GM12878 (cell line): ENCODE data around the gene TMTC1. TPM values are rescaled to one million over a fixed set of nuclear protein-coding genes. Genes with fewer than 3 reads are reported as not detected.

Experiments used
- ATAC-seq: fragments of 200-7000 bp; cut with Tn5 transposase; 3 replicates; pipeline ENCODE4 v1.9.1; 2020; ENCODE audit warnings: mild to moderate bottlenecking, moderate library complexity
- BruUV-seq: library from RNA; stranded (reverse); fragments of 400-500 nt; replicated peaks from 2 replicates; lab custom pipeline; 2021; lab: Mats Ljungman, UMichigan
- CTCF ChIA-PET: fragments of 300-600 bp; sonication (Branson Sonifier 250); formaldehyde crosslinking; extraction: SDS; loops from one replicate; lab custom pipeline; 2021; ENCODE audit warnings: inconsistent platforms; lab: Yijun Ruan, JAX
- POLR2A ChIA-PET: fragments of 350-600 bp; formaldehyde crosslinking; extraction: SDS; loops from one replicate; lab custom pipeline; 2021; ENCODE audit warnings: inconsistent platforms; lab: Charles Lee
- RAD21 ChIA-PET: fragments of 300-600 bp; sonication (Branson Sonifier 250); formaldehyde crosslinking; loops from one replicate; lab custom pipeline; 2023; ENCODE audit warnings: antibody characterized with exemption; ENCODE audit not compliant: unreplicated experiment; lab: Charles Lee
- SMC1A ChIA-PET: fragments of 300-600 bp; sonication (Branson Sonifier 250); formaldehyde crosslinking; loops from one replicate; lab custom pipeline; 2023; ENCODE audit not compliant: unreplicated experiment, uncharacterized antibody; lab: Charles Lee
- DNase-seq: peaks from one replicate; pipeline ENCODE4 v3.0.0-alpha.2; 2011; ENCODE audit warnings: low read depth, low spot score
- FAIRE-seq: peaks from 3 replicates; lab custom pipeline; 2011; peaks lifted over from hg19 to GRCh38; lab: Jason Lieb, UNC
- H2AFZ ChIP-seq: 2 replicates; pipeline ENCODE4 v1.6.0; 2011; ENCODE audit warnings: low read depth, low read length, control low read depth; ENCODE audit not compliant: control insufficient read depth
- H3K27ac ChIP-seq: 2 replicates; pipeline ENCODE4 v1.5.1; 2011; ENCODE audit warnings: control low read depth; ENCODE audit not compliant: control insufficient read depth, insufficient read depth
- H3K27me3 ChIP-seq, 2 experiments: replicated peaks in 1 of 2; 2 replicates each; pipeline versions ENCODE4 v1.6.0 to v1.6.1; 2011; ENCODE audit warnings: low read length in 1 of 2; ENCODE audit not compliant: control insufficient read depth in 2 of 2, insufficient read depth in 2 of 2
- H3K36me3 ChIP-seq, 2 experiments: 2 replicates each; pipeline ENCODE4 v1.5.1; 2011; ENCODE audit warnings: low read length in 1 of 2; ENCODE audit not compliant: control insufficient read depth in 2 of 2, insufficient read depth in 2 of 2
- H3K4me1 ChIP-seq: 2 replicates; pipeline ENCODE4 v1.6.1; 2011; ENCODE audit warnings: mild to moderate bottlenecking, low read length, moderate library complexity, mixed read lengths; ENCODE audit not compliant: control insufficient read depth, insufficient read depth
- H3K4me2 ChIP-seq: 2 replicates; pipeline ENCODE4 v1.6.0; 2011; ENCODE audit warnings: control low read depth; ENCODE audit not compliant: control insufficient read depth, insufficient read depth
- H3K4me3 ChIP-seq: fragments of 200-600 bp; sonication (generic); 2 replicates; pipeline ENCODE4 v1.5.1; 2016
- H3K79me2 ChIP-seq: 2 replicates; pipeline ENCODE4 v1.6.0; 2011; ENCODE audit warnings: low read length; ENCODE audit not compliant: control insufficient read depth, insufficient read depth
- H3K9ac ChIP-seq: 2 replicates; pipeline ENCODE4 v1.8.0; 2011; ENCODE audit warnings: low read length, control low read depth, mixed read lengths; ENCODE audit not compliant: control insufficient read depth, insufficient read depth
- H3K9me3 ChIP-seq: replicated peaks from 3 replicates; pipeline ENCODE4 v1.5.1; 2011; ENCODE audit warnings: mild to moderate bottlenecking, low read length; ENCODE audit not compliant: control insufficient read depth, insufficient read depth
- H4K20me1 ChIP-seq: 2 replicates; pipeline ENCODE4 v1.6.0; 2011; ENCODE audit not compliant: control insufficient read depth, insufficient read depth
- ATF7 ChIP-seq: fragments of 450-650 bp; IDR thresholded peaks from 2 replicates; pipeline ENCODE4 v1.6.1; 2016; ENCODE audit warnings: low read depth, mild to moderate bottlenecking
- IKZF1 ChIP-seq: fragments of 450-650 bp; conservative IDR thresholded peaks from 2 replicates; pipeline ENCODE4 v1.6.1; 2017; ENCODE audit warnings: antibody characterized with exemption, mild to moderate bottlenecking
- RELA ChIP-seq: fragments of 450-650 bp; IDR thresholded peaks from 2 replicates; pipeline ENCODE4 v1.8.0; 2014; ENCODE audit warnings: borderline replicate concordance; ENCODE audit not compliant: partially characterized antibody
- WGBS: methylation state at CpG from one replicate; pipeline ENCODE4 v1.1.6; 2016; ENCODE audit warnings: low lambda C conversion rate; ENCODE audit not compliant: insufficient replicate concordance, insufficient coverage; ENCODE audit errors: missing lambda C conversion rate; 5-methylcytosine and 5-hydroxymethylcytosine counted together
- in situ Hi-C: fragments of 300-500 bp; cut with MboI; formaldehyde crosslinking; loops from 9 replicates; pipeline ENCODE4 v1.14.3; 2018; ENCODE audit warnings: mixed read lengths
- intact Hi-C: fragments of 100-400 bp; cut with micrococcal nuclease; formaldehyde crosslinking; loops from one replicate; pipeline ENCODE4 v1.14.2; 2022; ENCODE audit not compliant: unreplicated experiment
- polyA plus RNA-seq, 11 experiments: library from polyadenylated mRNA; depleted of rRNA in 4 of 11; unstranded in 6 of 11; stranded (reverse) in 5 of 11; fragments of >200 nt; fragmentation: Nextera tagmentation in 4 of 11; fragmentation: Illumina TruSeq in 1 of 11; extraction: Ambion mirVana in 4 of 11; extraction: Trizol in 1 of 11; gene quantifications; 1 replicate in 1 of 11; 2 replicates in 10 of 11; pipeline versions ENCODE4 v1.2.1 to v1.2.3, GENCODE V29; 2011 to 2016; ENCODE audit warnings: inconsistent platforms in 2 of 11, missing spikeins in 2 of 11, low read depth in 1 of 11
- total RNA-seq, 4 experiments: library from RNA; depleted of rRNA in 3 of 4; stranded (reverse); fragments of >200 nt in 3 of 4; fragmentation: Illumina TruSeq in 1 of 4; extraction: Trizol in 1 of 4; gene quantifications; 2 replicates each; pipeline versions ENCODE4 v1.2.1 to v1.2.3, GENCODE V29; 2013 to 2021

Gene TMTC1
- total and polyA plus RNA-seq, 10 of the 15 experiments (the other 5 are each of a cell fraction or from before 2014, with no cell fraction given), result 0.10 to 20.9 (median 0.57) TPM

- no peaks in the 10 kb centered on the region for H3K36me3 ChIP-seq
- CTCF ChIA-PET, result no interaction called here
- no peak overlapping the region for H3K4me2 ChIP-seq
- no peaks in the 10 kb centered on the region for H3K4me1 ChIP-seq
- FAIRE-seq, result no peak
- H3K9me3 ChIP-seq, result no peaks in the 10 kb centered on the region
- H4K20me1 ChIP-seq, result no peaks in the 10 kb centered on the region
- no peak overlapping the region for H3K9ac ChIP-seq
- intact Hi-C loops (no loop called here), in situ Hi-C loops (no loop called here)
- H2AFZ ChIP-seq, result no peak overlapping the region
- 82% methylated on average over 5 of the region's 5 CpGs for WGBS
- POLR2A ChIA-PET, result interaction anchor here (1.2 kb wide), 1 partner anchor 10 kb away, joined by 3 read pairs; no protein-coding TSS in a partner anchor
- RAD21 ChIA-PET, result no interaction called here
- H3K4me3 ChIP-seq, result no peak overlapping the region
- no peak overlapping the region for H3K27ac ChIP-seq
- ATAC-seq, result no peak
- no TSS peak for BruUV-seq
- DNase-seq, result no peak
- TF ChIP-seq RELA, result no peak
- TF ChIP-seq ATF7, result no peak
- H3K27me3 ChIP-seq, result no peaks in the 10 kb centered on the region
- SMC1A ChIA-PET, result no interaction called here
- no peaks in the 10 kb centered on the region for H3K79me2 ChIP-seq
Observed at GRCh38 chr12:29565727-29566126, 218.0 kb downstream of the TMTC1 start.

GRCh38 chr12:29564925-29565324 is 218.8 kb downstream of the TMTC1 start:
- H3K4me2 ChIP-seq, result no peak overlapping the region
- DNase-seq, result no peak
- ATAC-seq, result no peak
- ChIA-PET SMC1A (interaction anchor here (0.9 to 2.8 kb wide), 3 partner anchors 13 to 110 kb away, joined by 3 to 9 read pairs (median 9); no protein-coding TSS in a partner anchor), CTCF (interaction anchor here (0.6 to 2.8 kb wide), 3 partner anchors 12 to 14 kb away, joined by 3 to 16 read pairs (median 3); no protein-coding TSS in a partner anchor), POLR2A (no interaction called here), RAD21 (no interaction called here)
- 56% methylated on average over 3 of the region's 3 CpGs for WGBS
- H3K79me2 ChIP-seq, result no peaks in the 10 kb centered on the region
- no peak for FAIRE-seq
- H3K27ac ChIP-seq, result no peak overlapping the region
- intact Hi-C loops, result no loop called here
- no TSS peak for BruUV-seq
- no peak for TF ChIP-seq IKZF1
- no peaks in the 10 kb centered on the region for H3K27me3 ChIP-seq
- no peaks in the 10 kb centered on the region for H4K20me1 ChIP-seq
- in situ Hi-C loops, result no loop called here
- H3K9me3 ChIP-seq, result no peaks in the 10 kb centered on the region
- no peak overlapping the region for H3K4me3 ChIP-seq
- H3K36me3 ChIP-seq, result no peaks in the 10 kb centered on the region
- no peak overlapping the region for H3K9ac ChIP-seq
- no peaks in the 10 kb centered on the region for H3K4me1 ChIP-seq
- no peak overlapping the region for H2AFZ ChIP-seq
